Measurements from ENCODE around the gene C4BPA. TPM values are rescaled to one million over a fixed set of nuclear protein-coding genes. Genes with fewer than 3 reads are reported as not detected.

Gene C4BPA
- total and polyA plus RNA-seq, 10 donors, result 0.03 to 1.9 (median 0.45) TPM

DNA sequence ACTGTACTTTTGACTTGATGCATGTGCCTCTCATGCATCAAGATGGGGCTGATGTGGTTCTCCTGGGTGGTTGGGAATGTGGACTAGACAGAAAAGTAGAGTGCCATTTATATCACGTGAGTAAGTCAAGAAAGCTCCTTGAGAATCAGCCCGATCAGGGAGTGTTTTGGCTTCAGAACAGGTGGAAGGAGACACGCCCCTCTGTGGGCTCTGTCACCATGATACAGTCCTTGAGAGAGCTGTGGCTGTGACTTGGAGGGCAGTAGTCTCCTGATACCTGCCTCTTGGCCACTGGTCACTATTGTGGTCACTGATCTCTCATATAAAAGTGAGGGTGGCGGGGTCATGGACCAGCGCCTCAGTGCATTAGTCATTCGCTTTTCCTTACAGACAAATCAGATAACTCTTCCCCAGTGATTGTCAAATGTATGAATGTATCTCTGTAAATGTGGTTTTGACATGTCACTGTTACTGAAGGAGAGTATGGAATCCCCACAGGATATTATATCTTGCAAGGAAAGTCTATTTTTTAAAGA is 24.3 kb upstream of the C4BPA start:
- H3K9me3 ChIP-seq, result no peaks in the 10 kb centered on the region
- H3K4me1 ChIP-seq, result peaks cover 0 to 25% (median 8%) of the 10 kb centered on the region in 6 donors
- H3K36me3 ChIP-seq, result peaks cover 0 to 67% (median 2%) of the 10 kb centered on the region in 6 donors
- TF ChIP-seq, protein P1, sequence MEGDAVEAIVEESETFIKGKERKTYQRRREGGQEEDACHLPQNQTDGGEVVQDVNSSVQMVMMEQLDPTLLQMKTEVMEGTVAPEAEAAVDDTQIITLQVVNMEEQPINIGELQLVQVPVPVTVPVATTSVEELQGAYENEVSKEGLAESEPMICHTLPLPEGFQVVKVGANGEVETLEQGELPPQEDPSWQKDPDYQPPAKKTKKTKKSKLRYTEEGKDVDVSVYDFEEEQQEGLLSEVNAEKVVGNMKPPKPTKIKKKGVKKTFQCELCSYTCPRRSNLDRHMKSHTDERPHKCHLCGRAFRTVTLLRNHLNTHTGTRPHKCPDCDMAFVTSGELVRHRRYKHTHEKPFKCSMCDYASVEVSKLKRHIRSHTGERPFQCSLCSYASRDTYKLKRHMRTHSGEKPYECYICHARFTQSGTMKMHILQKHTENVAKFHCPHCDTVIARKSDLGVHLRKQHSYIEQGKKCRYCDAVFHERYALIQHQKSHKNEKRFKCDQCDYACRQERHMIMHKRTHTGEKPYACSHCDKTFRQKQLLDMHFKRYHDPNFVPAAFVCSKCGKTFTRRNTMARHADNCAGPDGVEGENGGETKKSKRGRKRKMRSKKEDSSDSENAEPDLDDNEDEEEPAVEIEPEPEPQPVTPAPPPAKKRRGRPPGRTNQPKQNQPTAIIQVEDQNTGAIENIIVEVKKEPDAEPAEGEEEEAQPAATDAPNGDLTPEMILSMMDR (IDR thresholded peaks at IDR 0.05 in 8 of 11, conservative IDR thresholded peaks at IDR 0.05 in 3 of 11), result no peak
- TF ChIP-seq POLR2AphosphoS5 (IDR thresholded peaks at IDR 0.05) (no peak), POLR2A (IDR thresholded peaks at IDR 0.05) (no peak)
- DNase-seq, result no peak
- 79 to 93% (median 92%) methylated on average over 6 of the region's 6 CpGs for WGBS, 5 donors
- H3K4me3 ChIP-seq, result no peak overlapping the region
- no peaks in the 10 kb centered on the region for H3K27me3 ChIP-seq (replicated peaks in 1 of 7)
- intact Hi-C loops (cut with DNase I; ENCODE audit: low total_unique reads), result loop anchor here (5.0 to 10.0 kb wide), 3 partner anchors 75 to 328 kb away; partner anchors contain the start of gene CD55
- no peak overlapping the region for H3K27ac ChIP-seq

- H3K27ac ChIP-seq, result no peak overlapping the region
- H3K27me3 ChIP-seq (replicated peaks in 1 of 7), result no peaks in the 10 kb centered on the region
- 63 to 78% (median 77%) methylated on average over 2 of the region's 2 CpGs for WGBS, 5 donors
- no peak overlapping the region for H3K4me3 ChIP-seq
- H3K9me3 ChIP-seq, result no peaks in the 10 kb centered on the region
- no peak for DNase-seq
- TF ChIP-seq, protein P1 (IDR thresholded peaks at IDR 0.05 in 8 of 11, conservative IDR thresholded peaks at IDR 0.05 in 3 of 11), result no peak
- TF ChIP-seq POLR2A (IDR thresholded peaks at IDR 0.05) (no peak), POLR2AphosphoS5 (IDR thresholded peaks at IDR 0.05) (no peak)
- peaks cover 0 to 54% (median 0%) of the 10 kb centered on the region in 6 donors for H3K36me3 ChIP-seq
- intact Hi-C loops (cut with DNase I; ENCODE audit: low total_unique reads), result loop anchor here (5.0 kb wide), 2 partner anchors 241 to 326 kb away; partner anchors contain the start of gene CD55
- peaks cover 0 to 31% (median 12%) of the 10 kb centered on the region in 6 donors for H3K4me1 ChIP-seq
Observed at GRCh38 chr1:207081088-207081487, 22.9 kb upstream of the C4BPA start.

DNA sequence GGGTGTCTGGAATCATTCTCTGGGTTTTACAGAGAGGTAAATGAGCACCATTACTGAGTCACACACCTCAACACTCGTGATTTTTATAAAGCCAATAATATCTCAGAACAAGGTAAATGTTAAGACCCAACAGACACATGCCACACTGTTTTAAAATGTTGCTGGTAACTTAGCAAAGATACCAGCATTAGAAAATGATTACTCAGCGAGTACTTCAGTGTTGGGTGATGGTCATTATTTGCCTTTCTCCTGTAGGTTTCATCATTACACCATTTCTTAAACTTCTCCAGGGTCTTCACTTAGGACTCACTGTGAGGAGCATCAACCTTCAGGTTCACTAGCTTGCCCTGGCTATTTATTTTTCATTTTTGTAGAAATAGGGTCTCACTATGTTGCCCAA is 22.2 kb upstream of the C4BPA start:
- no peak overlapping the region for H3K27ac ChIP-seq
- intact Hi-C loops (cut with DNase I; ENCODE audit: low total_unique reads), result loop anchor here (5.0 kb wide), 2 partner anchors 240 to 325 kb away; partner anchors contain the start of gene CD55
- peaks cover 0 to 29% (median 12%) of the 10 kb centered on the region in 6 donors for H3K4me1 ChIP-seq
- TF ChIP-seq, protein P1 (IDR thresholded peaks at IDR 0.05 in 8 of 11, conservative IDR thresholded peaks at IDR 0.05 in 3 of 11), result no peak
- TF ChIP-seq POLR2AphosphoS5 (IDR thresholded peaks at IDR 0.05), result no peak
- no peak for TF ChIP-seq POLR2A (IDR thresholded peaks at IDR 0.05)
- no peak for DNase-seq
- no peak overlapping the region for H3K4me3 ChIP-seq
- H3K27me3 ChIP-seq (replicated peaks in 1 of 7), result no peaks in the 10 kb centered on the region
- 85 to 95% (median 89%) methylated on average over 2 of the region's 2 CpGs for WGBS, 5 donors
- H3K36me3 ChIP-seq, result peaks cover 0 to 47% (median 0%) of the 10 kb centered on the region in 6 donors
- H3K9me3 ChIP-seq, result no peaks in the 10 kb centered on the region

DNA sequence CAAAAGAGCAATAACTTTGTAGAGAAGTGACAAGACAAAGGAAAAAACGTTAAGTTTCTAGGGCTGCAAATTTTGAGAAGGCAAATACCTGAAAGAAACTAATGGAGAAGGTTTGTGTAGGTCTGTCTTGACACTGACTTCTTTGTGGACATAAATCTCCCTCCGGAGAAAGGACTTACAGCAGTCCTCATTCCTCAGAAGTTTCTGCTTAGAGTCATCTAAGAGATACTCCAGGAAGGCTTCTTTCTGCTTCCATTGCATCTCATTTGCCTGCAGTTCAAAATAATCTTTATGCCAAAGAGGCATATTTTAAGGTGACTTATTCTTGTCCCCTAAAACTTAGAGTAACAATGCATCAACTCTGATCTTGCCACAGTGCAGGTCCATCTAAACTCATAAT is 19.8 kb upstream of the C4BPA start:
- no peak overlapping the region for H3K4me3 ChIP-seq
- intact Hi-C loops (cut with DNase I; ENCODE audit: low total_unique reads), result loop anchor here (5.0 kb wide), 2 partner anchors 238 to 323 kb away; partner anchors contain the start of gene CD55
- no peak overlapping the region for H3K27ac ChIP-seq
- DNase-seq, result no peak
- H3K36me3 ChIP-seq, result peaks cover 0 to 32% (median 0%) of the 10 kb centered on the region in 6 donors
- no peaks in the 10 kb centered on the region for H3K27me3 ChIP-seq (replicated peaks in 1 of 7)
- TF ChIP-seq POLR2A (IDR thresholded peaks at IDR 0.05) (no peak), POLR2AphosphoS5 (IDR thresholded peaks at IDR 0.05) (no peak)
- TF ChIP-seq, protein P1 (IDR thresholded peaks at IDR 0.05 in 8 of 11, conservative IDR thresholded peaks at IDR 0.05 in 3 of 11), result no peak
- WGBS, 5 donors, result 69 to 88% (median 84%) methylated on average over 2 of the region's 2 CpGs
- H3K4me1 ChIP-seq, result peaks cover 0 to 22% (median 10%) of the 10 kb centered on the region in 6 donors
- H3K9me3 ChIP-seq, result no peaks in the 10 kb centered on the region
